Measurements from ENCODE around the gene RFC4. TPM values are rescaled to one million over a fixed set of nuclear protein-coding genes. Genes with fewer than 3 reads are reported as not detected.
A peak's percentile ranks its signal among the peaks of the same experiment; 100 is the strongest.

The RFC4 gene
- total RNA-seq, 1 donor = 48.4 TPM

- no peak overlapping the region for H3K4me3 ChIP-seq (ENCODE audit: low read depth, low read length)
- DNase-seq (ENCODE audit: low read depth) = no peak
- no peak for TF ChIP-seq CTCF (IDR thresholded peaks at IDR 0.05; ENCODE audit: insufficient read depth, low read length)
Measured at GRCh38 chr3:186779204-186779603, 27.1 kb downstream of the RFC4 start.

- no peak for TF ChIP-seq CTCF (IDR thresholded peaks at IDR 0.05; ENCODE audit: insufficient read depth, low read length)
- DNase-seq (ENCODE audit: low read depth) = peak; percentile 7
- H3K4me3 ChIP-seq (ENCODE audit: low read depth, low read length) = no peak overlapping the region
Measured at GRCh38 chr3:186775999-186776398, 30.3 kb downstream of the RFC4 start.

- H3K4me3 ChIP-seq (ENCODE audit: low read depth, low read length) = peak overlapping the region; percentile 37
- peak; percentile 15 for DNase-seq (ENCODE audit: low read depth)
Measured at GRCh38 chr3:186772701-186773417, 33.4 kb downstream of the RFC4 start.

GRCh38 chr3:186772281-186772694, 34.0 kb downstream of the RFC4 start:
- TF ChIP-seq CTCF (IDR thresholded peaks at IDR 0.05; ENCODE audit: insufficient read depth, low read length) = no peak
- H3K4me3 ChIP-seq (ENCODE audit: low read depth, low read length) = peak overlapping the region; percentile 37
- peak; percentile 50 for DNase-seq (ENCODE audit: low read depth)

More at GRCh38 chr3:186772701-186773417, 33.4 kb downstream of the RFC4 start:
- no peak for TF ChIP-seq CTCF (IDR thresholded peaks at IDR 0.05; ENCODE audit: insufficient read depth, low read length)

GRCh38 chr3:186760897-186761447, 45.3 kb downstream of the RFC4 start:
- TF ChIP-seq CTCF (IDR thresholded peaks at IDR 0.05; ENCODE audit: insufficient read depth, low read length) = no peak
- no peak overlapping the region for H3K4me3 ChIP-seq (ENCODE audit: low read depth, low read length)
- no peak for DNase-seq (ENCODE audit: low read depth)

GRCh38 chr3:186760141-186760833, 46.0 kb downstream of the RFC4 start:
- no peak overlapping the region for H3K4me3 ChIP-seq (ENCODE audit: low read depth, low read length)
- DNase-seq (ENCODE audit: low read depth) = no peak
- no peak for TF ChIP-seq CTCF (IDR thresholded peaks at IDR 0.05; ENCODE audit: insufficient read depth, low read length)

All from fibroblast of the aortic adventitia (primary cell).